Endothelial cell of umbilical vein (primary cell): Measurements from ENCODE around the gene ARHGEF16.

ENCODE experiments used
- EZH2 ChIP-seq: IDR thresholded peaks from 2 replicates; pipeline ENCODE4 v1.6.1; 2012; ENCODE audit warnings: borderline replicate concordance, low read depth, mild to moderate bottlenecking, moderate library complexity, low read length, inconsistent platforms; ENCODE audit not compliant: severe bottlenecking
- POLR2A ChIP-seq: IDR thresholded peaks from 2 replicates; pipeline ENCODE4 v1.6.1; 2012; ENCODE audit warnings: low read depth, mild to moderate bottlenecking, control low read depth, low read length

DNA sequence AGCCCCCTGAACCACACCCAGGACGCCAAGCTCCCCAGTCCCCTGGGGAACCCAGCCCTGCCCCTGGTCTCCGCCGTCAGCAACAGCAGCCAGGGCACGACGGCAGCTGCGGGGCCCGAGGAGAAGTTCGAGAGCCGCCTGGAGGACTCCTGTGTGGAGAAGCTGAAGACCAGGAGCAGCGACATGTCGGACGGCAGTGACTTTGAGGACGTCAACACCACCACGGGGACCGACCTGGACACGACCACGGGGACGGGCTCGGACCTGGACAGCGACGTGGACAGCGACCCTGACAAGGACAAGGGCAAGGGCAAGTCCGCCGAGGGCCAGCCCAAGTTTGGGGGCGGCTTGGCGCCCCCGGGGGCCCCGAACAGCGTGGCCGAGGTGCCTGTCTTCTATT is 42.7 kb upstream of the ARHGEF16 start:
- no peak for TF ChIP-seq POLR2A
- no peak for TF ChIP-seq EZH2
